WTC11 (cell line): Measurements from ENCODE around the gene LEMD3.

Source experiments
- JAZF1 ChIP-seq: fragments of 250-450 bp; sonication (Bioruptor Pico); IDR thresholded peaks from 2 replicates; pipeline ENCODE4 v1.9.0; 2021; ENCODE audit warnings: moderate library complexity, mild to moderate bottlenecking, inconsistent platforms
- KAT7 ChIP-seq: sonication (generic); formaldehyde crosslinking; IDR thresholded peaks from 2 replicates; pipeline ENCODE4 v1.8.1; 2023; ENCODE audit warnings: missing genetic modification reagents, mild to moderate bottlenecking, borderline replicate concordance
- NFYB ChIP-seq: sonication (generic); formaldehyde crosslinking; conservative IDR thresholded peaks from 2 replicates; pipeline ENCODE4 v1.8.0; 2022; ENCODE audit warnings: low read depth, missing genetic modification reagents
- PRRX2 ChIP-seq: fragments of 250-450 bp; sonication (Bioruptor Pico); IDR thresholded peaks from 2 replicates; pipeline ENCODE4 v1.8.0; 2021; ENCODE audit warnings: mild to moderate bottlenecking
- SMAD3 ChIP-seq: sonication (generic); formaldehyde crosslinking; IDR thresholded peaks from 2 replicates; pipeline ENCODE4 v1.8.0; 2022; ENCODE audit warnings: missing genetic modification reagents, mild to moderate bottlenecking, borderline replicate concordance
- SOX15 ChIP-seq: fragments of 250-450 bp; sonication (Bioruptor Pico); IDR thresholded peaks from 2 replicates; pipeline ENCODE4 v1.9.0; 2021; ENCODE audit warnings: mild to moderate bottlenecking
- SP1 ChIP-seq: sonication (generic); formaldehyde crosslinking; conservative IDR thresholded peaks from 2 replicates; pipeline ENCODE4 v1.8.1; 2022; ENCODE audit warnings: missing genetic modification reagents
- TF ChIP-seq, protein P1 (sequence below): fragments of 200-600 bp; IDR thresholded peaks from 2 replicates; pipeline ENCODE4 v1.8.0; 2022; ENCODE audit warnings: antibody characterized with exemption
- TF ChIP-seq, protein P2 (sequence below): sonication (generic); formaldehyde crosslinking; IDR thresholded peaks from 2 replicates; pipeline ENCODE4 v1.8.0; 2022; ENCODE audit warnings: mild to moderate bottlenecking, missing genetic modification reagents
- TF ChIP-seq, protein P3 (sequence below): sonication (generic); formaldehyde crosslinking; IDR thresholded peaks from 2 replicates; pipeline ENCODE4 v1.8.1; 2022; ENCODE audit warnings: mild to moderate bottlenecking, missing genetic modification reagents, moderate library complexity, borderline replicate concordance

DNA sequence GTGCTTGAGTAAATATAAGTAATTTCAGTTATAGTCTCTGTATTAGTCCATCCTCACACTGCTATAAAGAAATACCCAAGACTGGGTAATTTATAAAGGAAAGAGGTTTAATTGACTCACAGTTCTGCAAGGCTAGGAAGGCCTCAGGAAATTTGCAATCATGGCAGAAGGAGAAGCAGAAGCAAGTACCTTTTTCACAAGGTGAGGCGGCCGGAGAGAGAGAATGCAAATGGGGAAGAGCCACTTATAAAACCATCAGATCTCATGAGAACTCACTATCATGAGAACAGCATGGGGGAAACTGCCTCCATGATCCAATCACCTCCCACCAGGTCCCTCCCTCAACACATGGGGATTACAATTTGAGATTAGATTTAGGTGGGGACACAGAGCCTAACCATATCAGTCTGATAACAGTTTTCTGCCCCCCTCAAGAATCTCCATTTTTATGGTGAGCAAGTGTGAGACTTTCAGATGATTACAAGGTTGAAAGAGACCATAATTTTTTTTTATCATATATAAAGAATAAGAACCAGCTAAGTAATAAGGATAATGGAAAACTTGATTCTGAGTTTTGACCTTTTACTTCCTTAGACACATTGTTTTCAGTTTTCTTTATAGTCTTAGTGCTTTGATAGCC, 35.6 kb downstream of the LEMD3 start:
- TF ChIP-seq SP1 (CRISPR knock-in tag) (no peak), JAZF1 (CRISPR knock-in tag) (no peak), SOX15 (CRISPR knock-in tag) (no peak), NFYB (CRISPR knock-in tag) (no peak), KAT7 (CRISPR knock-in tag) (no peak), SMAD3 (no peak), PRRX2 (CRISPR knock-in tag) (no peak)
- TF ChIP-seq, protein P1, sequence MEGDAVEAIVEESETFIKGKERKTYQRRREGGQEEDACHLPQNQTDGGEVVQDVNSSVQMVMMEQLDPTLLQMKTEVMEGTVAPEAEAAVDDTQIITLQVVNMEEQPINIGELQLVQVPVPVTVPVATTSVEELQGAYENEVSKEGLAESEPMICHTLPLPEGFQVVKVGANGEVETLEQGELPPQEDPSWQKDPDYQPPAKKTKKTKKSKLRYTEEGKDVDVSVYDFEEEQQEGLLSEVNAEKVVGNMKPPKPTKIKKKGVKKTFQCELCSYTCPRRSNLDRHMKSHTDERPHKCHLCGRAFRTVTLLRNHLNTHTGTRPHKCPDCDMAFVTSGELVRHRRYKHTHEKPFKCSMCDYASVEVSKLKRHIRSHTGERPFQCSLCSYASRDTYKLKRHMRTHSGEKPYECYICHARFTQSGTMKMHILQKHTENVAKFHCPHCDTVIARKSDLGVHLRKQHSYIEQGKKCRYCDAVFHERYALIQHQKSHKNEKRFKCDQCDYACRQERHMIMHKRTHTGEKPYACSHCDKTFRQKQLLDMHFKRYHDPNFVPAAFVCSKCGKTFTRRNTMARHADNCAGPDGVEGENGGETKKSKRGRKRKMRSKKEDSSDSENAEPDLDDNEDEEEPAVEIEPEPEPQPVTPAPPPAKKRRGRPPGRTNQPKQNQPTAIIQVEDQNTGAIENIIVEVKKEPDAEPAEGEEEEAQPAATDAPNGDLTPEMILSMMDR: no peak
- TF ChIP-seq, protein P2, sequence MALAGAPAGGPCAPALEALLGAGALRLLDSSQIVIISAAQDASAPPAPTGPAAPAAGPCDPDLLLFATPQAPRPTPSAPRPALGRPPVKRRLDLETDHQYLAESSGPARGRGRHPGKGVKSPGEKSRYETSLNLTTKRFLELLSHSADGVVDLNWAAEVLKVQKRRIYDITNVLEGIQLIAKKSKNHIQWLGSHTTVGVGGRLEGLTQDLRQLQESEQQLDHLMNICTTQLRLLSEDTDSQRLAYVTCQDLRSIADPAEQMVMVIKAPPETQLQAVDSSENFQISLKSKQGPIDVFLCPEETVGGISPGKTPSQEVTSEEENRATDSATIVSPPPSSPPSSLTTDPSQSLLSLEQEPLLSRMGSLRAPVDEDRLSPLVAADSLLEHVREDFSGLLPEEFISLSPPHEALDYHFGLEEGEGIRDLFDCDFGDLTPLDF (CRISPR knock-in tag): no peak
- TF ChIP-seq, protein P3, sequence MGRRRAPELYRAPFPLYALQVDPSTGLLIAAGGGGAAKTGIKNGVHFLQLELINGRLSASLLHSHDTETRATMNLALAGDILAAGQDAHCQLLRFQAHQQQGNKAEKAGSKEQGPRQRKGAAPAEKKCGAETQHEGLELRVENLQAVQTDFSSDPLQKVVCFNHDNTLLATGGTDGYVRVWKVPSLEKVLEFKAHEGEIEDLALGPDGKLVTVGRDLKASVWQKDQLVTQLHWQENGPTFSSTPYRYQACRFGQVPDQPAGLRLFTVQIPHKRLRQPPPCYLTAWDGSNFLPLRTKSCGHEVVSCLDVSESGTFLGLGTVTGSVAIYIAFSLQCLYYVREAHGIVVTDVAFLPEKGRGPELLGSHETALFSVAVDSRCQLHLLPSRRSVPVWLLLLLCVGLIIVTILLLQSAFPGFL (CRISPR knock-in tag): no peak
